ENCODE results near the gene HPCAL1.

HPCAL1 gene

DNA sequence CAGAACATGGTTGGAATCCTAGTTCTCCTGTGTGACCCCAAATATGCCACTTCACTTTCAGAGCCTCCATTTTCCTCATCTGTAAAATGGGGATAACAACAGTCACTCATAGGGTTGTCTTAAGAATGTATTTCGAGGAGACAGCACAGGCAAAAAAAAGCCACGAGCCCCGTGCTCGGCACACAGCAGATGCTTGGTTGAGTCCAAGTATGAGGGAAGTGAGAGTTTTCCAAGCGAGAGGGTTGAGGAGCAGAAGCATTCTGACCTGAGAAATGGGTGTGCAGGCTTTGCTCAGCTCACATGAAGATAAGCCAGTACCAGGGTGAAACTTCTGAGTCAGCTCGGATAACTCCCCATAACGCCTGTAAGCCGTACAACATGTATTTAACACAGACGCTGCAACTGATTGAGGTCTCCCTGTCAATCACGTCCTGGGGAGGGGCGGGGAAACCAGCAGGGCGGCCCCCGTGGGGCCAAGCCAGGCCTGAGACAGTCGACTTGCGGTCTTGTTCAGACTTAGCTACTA, 168.4 kb downstream of the HPCAL1 start:
- FAIRE-seq: no peak

DNA sequence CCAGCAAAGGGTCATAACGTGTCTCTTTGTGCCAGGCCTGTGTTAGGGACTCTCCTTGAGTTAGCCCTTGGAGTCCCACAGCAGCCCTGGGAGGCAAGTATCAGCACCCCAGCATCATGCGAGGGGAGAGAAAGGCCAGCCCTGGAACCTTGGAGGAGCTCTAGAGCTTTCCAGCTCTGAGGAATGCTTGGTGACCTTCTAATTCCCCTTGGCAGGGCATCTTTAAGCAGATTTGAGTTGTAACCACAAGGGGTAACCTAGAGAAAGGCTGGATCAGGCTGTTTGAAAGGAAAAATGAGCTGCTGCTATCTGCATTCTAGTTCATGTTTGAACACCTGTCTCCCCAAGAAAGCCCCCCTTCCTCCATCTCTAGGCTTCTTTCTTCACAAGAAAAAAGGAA, 169.3 kb downstream of the HPCAL1 start:
- FAIRE-seq: no peak

DNA sequence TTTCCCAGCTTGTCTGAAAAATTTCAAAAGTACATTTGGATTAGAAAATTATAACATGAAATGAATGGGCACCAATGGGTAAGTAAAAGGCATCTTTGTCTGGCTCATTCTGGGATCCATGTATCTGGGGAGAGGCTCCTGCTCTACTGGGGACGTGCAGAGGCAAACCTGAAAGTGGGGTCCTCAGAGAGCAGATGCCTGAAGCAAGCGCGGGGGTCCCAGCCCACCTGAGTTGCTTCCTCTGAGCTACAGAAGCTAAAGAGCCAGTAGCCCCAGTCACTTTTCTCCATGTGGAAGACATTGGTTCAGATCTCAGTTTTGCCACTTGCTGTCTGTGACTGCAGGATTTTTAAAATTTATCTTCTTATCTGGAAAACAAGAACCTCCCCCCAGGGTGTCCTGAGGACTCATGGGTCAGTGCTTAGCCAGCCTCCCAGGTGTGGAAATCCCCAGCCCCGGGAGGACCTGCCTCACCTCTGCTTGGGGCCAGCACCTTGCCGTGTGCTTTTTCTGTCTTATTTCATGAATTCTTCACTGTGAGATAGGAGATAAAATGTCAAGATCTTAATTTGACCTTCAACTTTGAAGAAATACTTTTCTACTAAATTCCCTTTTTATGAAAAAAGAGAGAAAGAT, 170.5 kb downstream of the HPCAL1 start:
- FAIRE-seq: no peak

DNA sequence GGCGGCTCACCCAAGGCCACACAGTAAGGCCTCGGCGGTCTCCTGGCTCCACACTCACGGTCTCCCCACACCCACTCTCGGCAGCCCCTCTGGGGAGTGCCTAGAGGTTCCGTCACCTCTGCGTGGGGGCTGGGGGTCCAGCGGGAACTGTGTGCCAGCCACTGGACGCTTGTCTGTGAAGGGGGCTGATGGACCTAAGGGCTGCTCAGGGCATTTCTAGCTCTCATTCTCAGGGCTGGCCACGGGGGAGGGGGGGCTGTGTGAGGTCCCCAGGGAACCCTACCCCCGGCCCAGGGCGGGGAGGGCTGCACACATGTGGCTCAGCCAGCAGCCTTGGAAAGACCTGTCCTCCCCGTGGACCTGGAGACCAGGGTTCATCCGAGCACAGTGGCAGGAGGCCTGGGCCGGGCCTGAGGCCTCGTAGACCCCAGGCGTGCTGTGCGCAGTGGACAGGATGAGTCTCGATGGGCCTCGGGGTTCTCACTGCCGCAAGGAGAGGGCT, 172.6 kb downstream of the HPCAL1 start:
- FAIRE-seq: no peak

DNA sequence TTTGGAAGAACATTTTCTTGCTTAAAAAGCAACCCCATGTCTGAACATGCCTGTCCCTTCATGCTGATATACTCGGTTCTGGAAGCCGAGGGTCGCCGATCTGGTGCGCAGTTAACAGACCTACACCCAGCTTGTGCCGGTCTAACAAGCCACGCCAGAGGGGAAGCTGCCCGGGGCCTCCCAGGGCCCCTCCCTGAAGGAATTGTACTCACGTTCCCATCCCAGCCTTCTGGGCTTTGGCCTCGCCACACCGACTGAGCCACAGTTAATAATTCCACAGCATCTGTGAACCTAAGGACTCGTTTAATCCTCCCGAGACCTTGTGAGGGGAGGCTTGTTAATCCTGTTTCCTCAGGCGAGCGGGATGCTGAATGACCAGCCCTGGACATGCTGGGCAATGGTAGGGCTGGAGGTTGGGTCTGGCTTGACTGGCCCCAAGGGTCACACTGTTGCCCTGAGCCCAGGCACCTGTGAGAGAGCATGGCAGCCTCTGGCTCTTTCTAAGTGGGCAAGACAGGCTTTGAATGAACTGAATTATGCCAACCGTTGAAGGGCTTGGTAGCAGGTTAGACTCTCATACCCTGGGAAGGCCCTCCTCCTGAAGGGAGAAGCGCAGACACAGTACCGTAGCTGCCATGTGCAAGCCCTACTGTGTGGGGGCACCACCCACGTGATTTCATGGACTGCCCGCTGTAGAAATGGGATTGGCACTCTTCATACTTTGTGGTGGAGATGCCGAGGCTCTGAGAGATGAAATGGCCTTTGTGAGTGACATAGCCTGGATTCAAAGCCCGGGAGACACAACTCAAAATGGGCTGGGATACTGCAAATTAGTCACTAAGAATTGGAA, 173.3 kb downstream of the HPCAL1 start:
- no peak for FAIRE-seq

DNA sequence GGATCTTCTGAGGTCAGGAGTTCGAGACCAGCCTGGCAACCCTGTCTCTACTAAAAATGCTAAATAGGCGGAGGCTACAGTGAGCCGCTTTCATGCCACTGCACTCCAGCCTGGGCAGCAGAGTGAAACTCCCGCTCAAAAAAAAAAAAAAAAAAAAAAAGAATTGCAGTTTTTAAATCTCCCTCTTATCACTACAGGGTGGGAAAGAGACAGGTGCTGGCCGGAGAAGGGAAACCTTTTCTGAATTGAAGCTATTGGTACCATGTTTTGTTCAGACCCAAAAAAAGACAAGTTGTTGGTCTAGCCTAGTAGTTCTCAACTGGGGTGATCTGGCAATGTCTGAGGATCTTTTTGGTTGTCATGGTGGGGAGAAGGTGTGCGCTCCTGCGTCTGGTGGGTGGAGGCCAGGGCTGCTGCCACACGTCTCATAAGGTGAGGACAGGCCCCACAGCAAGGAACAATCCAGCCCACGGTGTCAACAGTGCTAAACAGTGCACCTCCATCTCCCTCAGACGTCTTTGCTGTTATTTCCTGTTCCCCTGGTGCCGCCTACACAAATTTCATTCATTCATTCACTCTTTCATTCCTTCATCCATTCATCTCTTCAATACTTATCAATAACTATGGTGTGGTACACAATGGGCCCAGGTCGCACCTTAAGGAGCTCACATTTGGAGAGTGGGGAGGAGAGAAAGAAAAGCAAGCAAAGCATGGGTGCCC, 174.2 kb downstream of the HPCAL1 start:
- FAIRE-seq: no peak

Measured in TTC549 (cell line).